VCaP (cell line): Measurements from ENCODE around the gene TERT.

Experiments used
- H3K27ac ChIP-seq: fragments of 450-650 bp; 2 replicates; pipeline ENCODE4 v1.5.1; 2017
- CTCF ChIP-seq: fragments of 450-650 bp; conservative IDR thresholded peaks from 2 replicates; pipeline ENCODE4 v1.5.1; 2017; ENCODE audit warnings: mild to moderate bottlenecking, moderate library complexity

TERT gene

GRCh38 chr5:1221721-1222120 is 73.1 kb downstream of the TERT start:
- no peak for TF ChIP-seq CTCF
- no peak overlapping the region for H3K27ac ChIP-seq

DNA sequence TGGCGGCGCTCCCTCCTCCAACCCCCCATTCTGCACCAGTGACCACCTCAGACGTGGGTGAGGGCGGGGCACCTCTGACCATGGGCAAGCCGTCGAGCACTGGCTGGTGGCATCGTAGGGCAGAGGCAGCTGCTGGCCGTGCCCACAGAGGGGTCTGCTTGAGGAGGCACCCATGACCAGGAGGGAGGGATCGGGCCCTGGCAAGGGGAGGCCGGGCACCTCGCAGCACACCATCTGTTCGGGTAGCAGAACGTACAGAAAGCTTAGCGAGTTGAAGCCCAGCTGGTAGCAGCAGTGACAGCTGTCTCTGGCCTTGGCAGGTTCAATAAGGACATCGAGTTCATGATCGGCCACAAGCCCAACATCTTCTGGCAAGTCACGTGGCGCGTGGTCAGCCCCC is 74.0 kb downstream of the TERT start:
- TF ChIP-seq CTCF = no peak
- no peak overlapping the region for H3K27ac ChIP-seq

- TF ChIP-seq CTCF = no peak
- H3K27ac ChIP-seq = no peak overlapping the region
Observed at GRCh38 chr5:1220351-1220750, 74.5 kb downstream of the TERT start.

- no peak overlapping the region for H3K27ac ChIP-seq
- TF ChIP-seq CTCF = no peak
Observed at GRCh38 chr5:1219768-1220100, 75.1 kb downstream of the TERT start.

GRCh38 chr5:1219098-1219767 is 75.6 kb downstream of the TERT start:
- TF ChIP-seq CTCF = no peak
- no peak overlapping the region for H3K27ac ChIP-seq

DNA sequence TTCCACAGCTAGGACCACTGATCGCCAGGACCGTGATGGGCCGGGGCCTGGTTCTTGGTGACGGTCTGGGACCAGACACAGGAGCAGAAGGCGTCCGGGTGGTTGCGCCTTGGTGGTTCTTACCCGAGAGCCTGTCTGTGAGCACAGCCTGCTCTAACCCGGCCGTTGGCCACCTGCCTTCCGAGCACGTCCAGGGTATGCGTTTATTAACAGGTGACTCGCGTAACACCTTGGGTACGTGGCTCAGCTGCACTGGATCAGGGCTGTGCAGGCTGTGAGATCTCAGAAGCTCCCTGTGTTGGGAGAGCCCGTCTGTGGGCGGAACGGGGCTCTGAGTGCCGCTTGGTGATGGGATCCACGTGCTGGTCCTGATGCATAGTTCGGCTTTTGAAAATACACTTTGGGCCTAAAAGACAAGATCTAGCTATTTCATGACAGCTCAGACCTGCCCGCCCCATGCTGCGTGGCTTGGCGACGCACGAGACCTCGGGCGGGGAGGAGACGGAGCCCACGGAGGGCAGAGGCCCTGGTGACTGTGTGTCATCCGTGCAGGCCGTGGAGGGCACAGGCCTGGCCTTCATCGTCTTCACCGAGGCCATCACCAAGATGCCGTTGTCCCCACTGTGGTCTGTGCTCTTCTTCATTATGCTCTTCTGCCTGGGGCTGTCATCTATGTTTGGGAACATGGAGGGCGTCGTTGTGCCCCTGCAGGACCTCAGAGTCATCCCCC is 76.4 kb downstream of the TERT start:
- no peak for TF ChIP-seq CTCF

DNA sequence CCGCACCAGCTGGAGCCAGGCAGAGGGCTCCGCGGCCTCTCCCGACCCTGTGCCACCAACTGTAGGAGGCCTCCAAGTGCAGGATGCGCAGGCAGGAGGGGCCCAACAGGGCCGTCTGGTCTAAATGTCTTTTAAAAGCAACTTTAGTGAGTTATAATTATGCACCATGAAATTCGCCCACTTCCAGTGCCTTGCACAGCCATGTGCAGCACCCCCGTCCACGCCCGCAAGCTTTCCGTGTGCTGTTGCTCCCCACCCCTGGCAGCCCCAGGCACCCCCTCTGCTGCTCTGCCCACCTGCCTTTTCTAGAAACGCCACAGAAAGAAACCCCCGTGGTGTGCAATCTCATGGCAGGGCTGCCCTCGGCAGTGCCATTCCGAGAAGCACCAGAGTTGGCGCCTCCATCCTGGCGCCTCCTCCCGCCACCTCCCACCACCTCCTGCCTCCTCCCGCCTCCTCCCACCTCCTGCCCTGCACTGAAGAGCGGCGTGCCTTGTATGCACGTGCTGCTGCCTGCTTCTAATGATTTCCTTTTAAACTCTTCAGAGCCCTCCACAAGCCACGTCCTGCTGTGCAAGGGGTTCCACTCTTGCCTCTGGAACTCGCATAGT is 77.2 kb downstream of the TERT start:
- TF ChIP-seq CTCF = no peak

More for the DNA sequence above, 76.4 kb downstream of the TERT start:
- no peak overlapping the region for H3K27ac ChIP-seq

More for the DNA sequence above, 77.2 kb downstream of the TERT start:
- H3K27ac ChIP-seq = no peak overlapping the region
